ENCODE results near the gene HDGF.

HDGF gene

DNA sequence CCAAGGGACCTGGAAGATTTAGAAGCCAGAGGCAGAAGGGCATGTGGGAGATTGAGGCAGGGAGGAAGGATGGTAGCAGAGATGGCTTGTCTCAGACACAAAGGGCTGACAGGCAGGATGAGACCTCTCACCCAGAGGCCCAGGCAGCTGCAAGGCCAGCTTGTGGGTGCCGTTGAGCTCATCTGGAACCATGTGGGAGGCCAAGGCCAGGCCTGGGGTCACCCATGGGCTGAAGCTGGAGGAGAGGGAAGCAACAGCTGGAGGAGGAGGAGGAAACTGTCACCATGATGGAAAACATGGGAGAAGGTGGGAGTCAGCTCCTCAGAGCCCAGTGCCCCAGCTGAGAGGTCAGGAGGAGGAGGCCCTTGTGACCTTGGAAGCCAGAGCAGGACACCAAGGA lies 52.5 kb downstream of the HDGF start:
- no peak for DNase-seq (ENCODE audit: low read depth)

GRCh38 chr1:156697481-156697880 lies 54.0 kb downstream of the HDGF start:
- DNase-seq (ENCODE audit: low read depth): no peak

DNA sequence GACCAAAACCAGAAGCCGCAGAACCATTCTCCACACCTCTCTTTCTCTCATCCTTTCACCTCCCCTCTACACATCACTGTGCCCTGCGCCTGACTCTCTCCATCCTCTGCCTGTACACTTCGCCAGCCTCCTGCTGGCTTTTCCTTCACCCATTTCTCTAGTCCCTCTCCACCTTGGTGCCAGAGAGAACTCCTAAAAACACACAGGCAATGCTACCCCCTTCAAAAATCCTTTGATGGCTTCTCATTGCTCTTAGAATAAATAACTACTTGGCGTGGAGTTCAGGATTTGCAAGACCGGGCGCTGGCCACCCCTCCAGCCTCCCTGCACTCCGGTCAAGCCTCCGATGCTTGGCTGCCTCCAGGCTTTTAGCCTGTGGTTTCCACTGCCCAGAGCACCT lies 54.7 kb downstream of the HDGF start:
- DNase-seq (ENCODE audit: low read depth): no peak

GRCh38 chr1:156694690-156694962 lies 56.8 kb downstream of the HDGF start:
- no peak for DNase-seq (ENCODE audit: low read depth)

GRCh38 chr1:156693848-156694689 lies 57.4 kb downstream of the HDGF start:
- no peak for DNase-seq (ENCODE audit: low read depth)

GRCh38 chr1:156692925-156693847 lies 58.3 kb downstream of the HDGF start:
- DNase-seq (ENCODE audit: low read depth): no peak

- DNase-seq (ENCODE audit: low read depth): no peak
Observed at GRCh38 chr1:156692441-156692924, 59.0 kb downstream of the HDGF start.

Measured in T follicular helper cell (primary cell).